Prostate gland (tissue), 2 donors: ENCODE data around the gene COA5.

Experiments used
- POLR2A ChIP-seq: fragments of 450-650 bp; IDR thresholded peaks from one replicate; pipeline ENCODE4 v1.6.1; 2016; ENCODE audit warnings: antibody characterized with exemption, mild to moderate bottlenecking
- TF ChIP-seq, protein P1 (sequence below), 4 experiments: fragments of 200-600 bp in 2 of 4; fragments of 450-650 bp in 2 of 4; sonication (generic) in 2 of 4; IDR thresholded peaks; 1 replicate in 3 of 4; 2 replicates in 1 of 4; pipeline ENCODE4 v1.5.1; 2016 to 2019; ENCODE audit warnings: antibody characterized with exemption in 4 of 4, mild to moderate bottlenecking in 2 of 4, moderate library complexity in 2 of 4

GRCh38 chr2:98654699-98655495, 46.6 kb upstream of the COA5 start:
- TF ChIP-seq, protein P1, sequence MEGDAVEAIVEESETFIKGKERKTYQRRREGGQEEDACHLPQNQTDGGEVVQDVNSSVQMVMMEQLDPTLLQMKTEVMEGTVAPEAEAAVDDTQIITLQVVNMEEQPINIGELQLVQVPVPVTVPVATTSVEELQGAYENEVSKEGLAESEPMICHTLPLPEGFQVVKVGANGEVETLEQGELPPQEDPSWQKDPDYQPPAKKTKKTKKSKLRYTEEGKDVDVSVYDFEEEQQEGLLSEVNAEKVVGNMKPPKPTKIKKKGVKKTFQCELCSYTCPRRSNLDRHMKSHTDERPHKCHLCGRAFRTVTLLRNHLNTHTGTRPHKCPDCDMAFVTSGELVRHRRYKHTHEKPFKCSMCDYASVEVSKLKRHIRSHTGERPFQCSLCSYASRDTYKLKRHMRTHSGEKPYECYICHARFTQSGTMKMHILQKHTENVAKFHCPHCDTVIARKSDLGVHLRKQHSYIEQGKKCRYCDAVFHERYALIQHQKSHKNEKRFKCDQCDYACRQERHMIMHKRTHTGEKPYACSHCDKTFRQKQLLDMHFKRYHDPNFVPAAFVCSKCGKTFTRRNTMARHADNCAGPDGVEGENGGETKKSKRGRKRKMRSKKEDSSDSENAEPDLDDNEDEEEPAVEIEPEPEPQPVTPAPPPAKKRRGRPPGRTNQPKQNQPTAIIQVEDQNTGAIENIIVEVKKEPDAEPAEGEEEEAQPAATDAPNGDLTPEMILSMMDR (IDR thresholded peaks at IDR 0.05): no peak
- no peak for TF ChIP-seq POLR2A
